Measurements from ENCODE around the gene PPP1R12A.

The PPP1R12A gene

GRCh38 chr12:79732638-79733037, 202.3 kb downstream of the PPP1R12A start:
- TF ChIP-seq CTCF (IDR thresholded peaks at IDR 0.05; ENCODE audit: insufficient read depth, low read depth, low read length, missing control alignments) = no peak
- no peak overlapping the region for H3K4me3 ChIP-seq (ENCODE audit: low read length)
- no peak for DNase-seq (ENCODE audit: low read depth)

- TF ChIP-seq CTCF (IDR thresholded peaks at IDR 0.05; ENCODE audit: insufficient read depth, low read depth, low read length, missing control alignments) = no peak
- no peak overlapping the region for H3K4me3 ChIP-seq (ENCODE audit: low read length)
- DNase-seq (ENCODE audit: low read depth) = peak; percentile 90
Observed at GRCh38 chr12:79725987-79726386, 208.9 kb downstream of the PPP1R12A start.
